Islet of Langerhans (tissue), 1 donor: ENCODE results near the gene SAMD1.
"Not testable (repeated sequence)": the region's sequence is repeated elsewhere in the genome, so short reads cannot be mapped to it uniquely, and the experiment has no call there.

Experiments
- FAIRE-seq: peaks from one replicate; lab custom pipeline; 2011; peaks lifted over from hg19 to GRCh38; lab: Jason Lieb, UNC

Gene SAMD1

DNA sequence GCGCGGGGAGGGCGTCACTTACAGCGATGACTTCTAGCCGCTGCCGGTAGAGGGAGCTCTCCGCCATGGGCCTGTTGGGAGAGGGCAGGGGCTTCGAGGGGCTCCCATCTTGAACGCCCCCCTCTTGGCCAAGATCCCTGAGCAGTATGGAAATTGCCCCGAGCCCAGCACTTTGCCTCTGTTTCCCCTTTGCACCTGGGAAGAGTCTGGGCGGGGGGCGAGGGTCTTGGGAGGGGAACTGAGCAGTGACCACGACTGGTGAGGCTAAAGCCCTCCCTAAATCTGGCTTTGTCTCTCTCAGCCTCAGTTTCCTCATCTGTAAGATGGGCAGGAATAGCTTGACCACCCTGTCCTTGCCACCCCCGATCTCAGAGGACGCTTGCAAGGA, 31.5 kb downstream of the SAMD1 start:
- FAIRE-seq: no peak

- FAIRE-seq: no peak
Measured at GRCh38 chr19:14058182-14059092, 32.1 kb downstream of the SAMD1 start.

GRCh38 chr19:14056741-14057356, 33.7 kb downstream of the SAMD1 start:
- no peak for FAIRE-seq

- no peak for FAIRE-seq
Measured at GRCh38 chr19:14056069-14056666, 34.4 kb downstream of the SAMD1 start.

DNA sequence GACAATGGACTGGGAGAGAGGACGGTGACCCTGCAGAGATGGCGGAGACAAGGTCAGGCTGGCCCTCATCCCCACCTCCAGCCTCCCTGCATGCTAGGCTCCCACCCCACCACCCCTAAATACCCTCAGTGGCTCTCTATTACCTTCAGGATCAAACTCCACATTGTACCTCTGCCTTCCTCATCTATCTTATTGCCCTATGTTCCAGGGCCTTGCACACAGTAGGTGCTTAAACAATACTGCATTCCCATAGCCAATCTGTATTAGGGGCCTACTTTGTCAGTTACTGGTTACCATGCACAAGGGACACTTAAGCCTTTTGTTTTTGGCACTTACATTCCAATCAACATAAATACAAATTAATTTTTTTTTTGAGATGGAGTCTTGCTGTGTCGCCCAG, 35.2 kb downstream of the SAMD1 start:
- FAIRE-seq: no peak

DNA sequence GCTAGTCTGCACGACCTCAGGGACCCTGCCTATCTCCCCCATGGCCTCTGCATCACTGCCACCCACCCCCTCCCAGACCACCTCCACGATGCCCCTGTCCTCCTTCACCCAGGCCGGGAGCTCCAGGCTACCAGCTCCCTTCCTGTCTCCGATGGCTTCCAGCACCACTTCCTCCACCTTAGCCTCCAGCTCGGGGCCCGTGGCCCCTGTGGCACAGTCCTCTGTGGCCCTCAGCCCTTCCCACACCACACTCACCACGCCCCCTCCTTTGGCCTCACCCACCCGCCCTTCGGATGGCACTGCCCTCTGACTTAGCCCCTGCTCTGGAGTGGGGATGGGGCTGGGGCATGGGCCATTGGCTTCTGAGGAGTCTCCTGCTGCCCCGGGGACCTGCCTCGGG, 35.8 kb downstream of the SAMD1 start:
- no peak for FAIRE-seq

- no peak for FAIRE-seq
Measured at GRCh38 chr19:14054099-14054498, 36.5 kb downstream of the SAMD1 start.

GRCh38 chr19:14053500-14053899, 37.1 kb downstream of the SAMD1 start:
- no peak for FAIRE-seq

DNA sequence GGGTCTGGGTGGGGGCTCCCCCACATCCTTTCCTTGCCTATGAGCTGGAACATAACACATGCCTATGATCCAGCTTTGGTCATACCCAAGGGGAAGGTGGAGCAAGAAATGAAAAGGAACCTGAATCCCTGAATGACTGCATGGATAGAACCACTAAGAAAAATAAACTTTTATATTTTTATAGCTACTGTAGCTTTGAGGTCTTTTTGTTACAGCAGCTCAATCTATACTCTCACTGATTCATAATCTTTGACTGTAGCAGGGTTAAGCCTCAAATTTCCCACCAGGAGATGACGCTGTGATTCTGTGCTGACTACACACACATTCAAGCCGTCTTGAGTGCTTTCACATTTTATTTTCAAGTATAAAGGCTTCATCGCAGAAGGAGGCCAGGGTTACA, 37.5 kb downstream of the SAMD1 start:
- no peak for FAIRE-seq

DNA sequence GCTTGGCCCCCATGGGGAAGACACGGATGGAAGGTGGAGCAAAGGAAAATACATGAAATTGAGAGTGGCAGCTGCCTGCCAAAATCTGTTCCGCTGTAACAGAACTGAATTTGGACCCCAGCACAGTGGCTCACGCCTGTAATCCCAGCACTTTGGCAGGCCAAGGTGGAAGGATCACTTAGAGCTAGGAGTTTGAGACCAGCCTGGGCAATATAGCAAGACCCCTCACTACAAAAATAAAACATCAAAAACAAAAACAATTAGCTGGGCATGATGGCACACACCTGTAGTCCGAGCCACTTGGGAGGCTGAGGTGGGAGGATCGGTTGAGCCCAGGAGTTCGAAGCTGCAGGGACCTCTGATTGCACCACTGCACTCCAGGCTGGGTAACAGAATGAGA, 38.1 kb downstream of the SAMD1 start:
- FAIRE-seq: no peak

GRCh38 chr19:14051980-14052379, 38.6 kb downstream of the SAMD1 start:
- FAIRE-seq: no peak

DNA sequence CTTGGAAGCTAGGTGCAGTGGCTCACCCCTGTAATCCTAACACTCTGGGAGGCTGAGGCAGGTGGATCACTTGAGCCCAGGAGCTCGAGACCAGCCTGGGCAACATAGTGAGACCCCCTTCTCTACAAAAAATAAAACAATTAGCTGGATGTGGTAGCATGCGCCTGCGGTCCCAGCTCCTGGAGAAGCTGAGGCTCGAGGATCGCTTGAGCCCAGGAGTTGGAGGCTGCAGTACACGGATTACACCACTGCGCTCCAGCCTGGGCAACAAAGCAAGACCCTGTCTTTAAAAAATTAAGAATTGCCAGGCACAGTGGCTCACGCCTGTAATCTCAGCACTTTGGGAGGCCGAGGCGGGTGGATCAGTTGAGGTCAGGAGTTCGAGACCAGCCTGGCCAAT, 39.6 kb downstream of the SAMD1 start:
- FAIRE-seq: not testable (repeated sequence)

- no peak for FAIRE-seq
Measured at GRCh38 chr19:14050512-14050911, 40.0 kb downstream of the SAMD1 start.

GRCh38 chr19:14048443-14049153, 42.0 kb downstream of the SAMD1 start:
- no peak for FAIRE-seq

DNA sequence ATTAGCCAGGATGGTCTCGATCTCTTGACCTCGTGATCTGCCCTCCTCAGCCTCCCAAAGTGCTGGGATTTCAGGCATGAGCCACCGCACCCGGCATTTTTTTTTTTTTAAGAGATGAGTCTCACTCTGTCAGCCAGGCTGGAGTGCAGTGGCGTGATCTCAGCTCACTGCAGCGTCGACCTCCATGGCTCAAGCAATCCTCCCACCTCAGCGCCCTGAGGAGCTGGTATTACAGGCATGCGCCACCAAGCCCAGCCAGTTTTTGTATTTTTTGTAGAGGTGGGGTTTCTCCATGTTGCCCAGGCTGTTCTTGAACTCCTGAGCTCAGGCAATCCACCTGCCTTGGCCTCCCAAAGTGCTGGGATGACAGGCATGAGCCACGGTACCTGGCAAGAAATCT, 42.7 kb downstream of the SAMD1 start:
- not testable (repeated sequence) for FAIRE-seq

DNA sequence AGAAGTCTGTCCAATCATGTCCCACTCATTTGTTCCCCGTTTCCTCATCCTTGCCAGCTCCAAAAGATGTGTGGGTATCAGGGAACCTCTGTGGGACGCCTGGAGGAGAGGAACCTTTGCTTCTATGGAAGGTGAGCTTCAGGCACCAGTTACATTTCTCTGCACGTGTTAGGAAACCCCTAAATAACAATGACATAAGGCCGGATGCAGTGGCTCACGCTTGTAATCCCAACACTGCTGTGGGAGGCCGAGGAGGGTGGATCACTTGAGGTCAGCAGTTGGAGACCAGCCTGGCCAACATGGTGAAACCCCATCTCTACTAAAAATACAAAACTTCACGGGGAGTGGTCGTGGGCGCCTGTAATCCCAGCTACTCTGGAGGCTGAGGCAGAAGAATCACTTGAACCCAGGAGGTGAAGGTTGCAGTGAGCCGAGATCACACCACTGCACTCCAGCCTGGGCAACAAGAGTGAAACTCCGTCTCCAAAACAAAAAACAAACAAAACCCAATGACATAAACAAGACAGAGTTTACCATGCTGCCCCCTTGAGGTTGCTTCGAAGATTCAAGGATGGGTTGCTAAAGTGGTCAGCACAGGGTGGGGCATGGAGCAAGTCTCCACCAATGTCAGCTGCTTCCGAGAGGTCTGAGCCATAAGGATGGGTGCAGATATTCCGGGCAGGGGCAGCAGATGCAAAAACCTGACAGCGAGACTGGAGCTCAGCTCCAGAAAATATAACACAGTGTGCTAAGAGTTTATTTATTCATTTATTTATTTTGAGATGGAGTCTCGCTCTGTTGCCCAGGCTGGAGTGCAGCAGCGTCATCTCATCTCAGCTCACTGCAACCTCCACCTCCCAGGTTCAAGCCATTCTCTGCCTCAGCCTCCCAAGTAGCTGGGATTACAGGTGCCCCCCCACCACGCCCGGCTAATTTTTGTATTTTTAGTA, 47.6 kb downstream of the SAMD1 start:
- not testable (repeated sequence) for FAIRE-seq

DNA sequence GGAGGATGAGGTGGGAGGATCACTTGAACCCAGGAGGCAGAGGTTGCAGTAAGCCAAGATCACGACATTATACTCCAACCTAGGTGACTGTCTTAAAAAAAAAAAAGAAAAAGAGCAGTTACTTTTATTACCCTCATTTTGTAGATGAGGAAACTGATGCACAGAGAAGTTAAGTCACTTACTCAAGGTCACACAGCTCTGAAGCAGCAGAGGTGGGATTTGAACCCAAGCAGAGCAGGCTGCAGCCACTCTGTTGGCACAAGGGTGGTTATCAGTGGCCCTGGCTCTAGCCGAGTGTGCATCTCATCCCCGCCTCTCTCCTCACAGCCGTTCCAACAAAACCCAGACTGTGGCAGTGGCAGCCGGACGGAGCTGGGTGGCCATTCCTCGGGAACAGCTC, 51.4 kb downstream of the SAMD1 start:
- no peak for FAIRE-seq
